Thyroid gland (tissue), 4 donors: ENCODE results near the gene PIP4K2B. TPM values are rescaled to one million over a fixed set of nuclear protein-coding genes. Genes with fewer than 3 reads are reported as not detected.

Experiments
- DNase-seq, 2 donors: peaks; one replicate each; pipeline ENCODE4 v3.0.0-alpha.2; 2019
- H3K27ac ChIP-seq, 3 donors: fragments of 200-600 bp; sonication (generic); 1 replicate in 2 of 3; 2 replicates in 1 of 3; pipeline ENCODE4 v1.5.1; 2016 to 2019; ENCODE audit warnings: mild to moderate bottlenecking in 1 of 3, moderate library complexity in 1 of 3
- H3K27me3 ChIP-seq: fragments of 200-600 bp; sonication (generic); one replicate; pipeline ENCODE4 v1.5.1; 2019
- H3K36me3 ChIP-seq, 2 donors: fragments of 200-600 bp; sonication (generic); one replicate each; pipeline ENCODE4 v1.5.1; 2016 to 2019
- H3K4me1 ChIP-seq, 2 donors: fragments of 200-600 bp; sonication (generic); one replicate each; pipeline ENCODE4 v1.5.1; 2017 to 2019
- H3K4me3 ChIP-seq, 3 donors: fragments of 200-600 bp; sonication (generic); replicated peaks in 1 of 3; 1 replicate in 2 of 3; 2 replicates in 1 of 3; pipeline ENCODE4 v1.5.1; 2016; ENCODE audit warnings: mild to moderate bottlenecking in 1 of 3
- H3K9me3 ChIP-seq: fragments of 200-600 bp; sonication (generic); one replicate; pipeline ENCODE4 v1.5.1; 2017
- POLR2A ChIP-seq, 2 donors: fragments of 450-650 bp; IDR thresholded peaks; one replicate each; pipeline ENCODE4 v1.6.1; 2017; ENCODE audit warnings: antibody characterized with exemption in 2 of 2, mild to moderate bottlenecking in 2 of 2, moderate library complexity in 1 of 2
- WGBS, 2 donors: methylation state at CpG; one replicate each; pipeline ENCODE4 v1.1.5; 2017; 5-methylcytosine and 5-hydroxymethylcytosine counted together
- intact Hi-C: fragments of 100-400 bp; cut with DNase I; formaldehyde crosslinking; loops from one replicate; pipeline ENCODE4 v1.15.1; 2023
- total RNA-seq, 4 donors: library from RNA; depleted of rRNA; stranded (reverse); fragments of >200 nt; gene quantifications; one replicate each; pipeline ENCODE4 v1.2.3, GENCODE V29; 2016
- TF ChIP-seq, protein P1 (sequence below), 6 experiments: fragments of 200-600 bp in 3 of 6; fragments of 450-650 bp in 3 of 6; sonication (generic) in 3 of 6; IDR thresholded peaks; one replicate each; pipeline ENCODE4 v1.5.1; 2016 to 2019; ENCODE audit warnings: antibody characterized with exemption in 6 of 6, mild to moderate bottlenecking in 2 of 6, inconsistent platforms in 1 of 6, moderate library complexity in 1 of 6

Gene PIP4K2B
- total RNA-seq, 4 donors from 2014 or later = 40.8 to 48.6 (median 43.8) TPM

GRCh38 chr17:38741921-38742410 lies 57.4 kb downstream of the PIP4K2B start:
- Histone ChIP-seq H3K36me3 (peaks cover 6 to 14% of the 10 kb centered on the region in 2 donors), H3K4me1 (peaks cover 35 to 52% of the 10 kb centered on the region in 2 donors), H3K27me3 (no peaks in the 10 kb centered on the region), H3K27ac (peak overlapping the region; percentile 8 to 57 (median 49)), H3K4me3 (peak overlapping the region in 1 of 3 donors; percentile 0), H3K9me3 (no peaks in the 10 kb centered on the region)
- peak; percentile 75 to 76 for DNase-seq
- TF ChIP-seq, protein P1, sequence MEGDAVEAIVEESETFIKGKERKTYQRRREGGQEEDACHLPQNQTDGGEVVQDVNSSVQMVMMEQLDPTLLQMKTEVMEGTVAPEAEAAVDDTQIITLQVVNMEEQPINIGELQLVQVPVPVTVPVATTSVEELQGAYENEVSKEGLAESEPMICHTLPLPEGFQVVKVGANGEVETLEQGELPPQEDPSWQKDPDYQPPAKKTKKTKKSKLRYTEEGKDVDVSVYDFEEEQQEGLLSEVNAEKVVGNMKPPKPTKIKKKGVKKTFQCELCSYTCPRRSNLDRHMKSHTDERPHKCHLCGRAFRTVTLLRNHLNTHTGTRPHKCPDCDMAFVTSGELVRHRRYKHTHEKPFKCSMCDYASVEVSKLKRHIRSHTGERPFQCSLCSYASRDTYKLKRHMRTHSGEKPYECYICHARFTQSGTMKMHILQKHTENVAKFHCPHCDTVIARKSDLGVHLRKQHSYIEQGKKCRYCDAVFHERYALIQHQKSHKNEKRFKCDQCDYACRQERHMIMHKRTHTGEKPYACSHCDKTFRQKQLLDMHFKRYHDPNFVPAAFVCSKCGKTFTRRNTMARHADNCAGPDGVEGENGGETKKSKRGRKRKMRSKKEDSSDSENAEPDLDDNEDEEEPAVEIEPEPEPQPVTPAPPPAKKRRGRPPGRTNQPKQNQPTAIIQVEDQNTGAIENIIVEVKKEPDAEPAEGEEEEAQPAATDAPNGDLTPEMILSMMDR (IDR thresholded peaks at IDR 0.05) = no peak
- no peak for TF ChIP-seq POLR2A (IDR thresholded peaks at IDR 0.05)
- 20 to 23% methylated on average over 4 to 7 of the region's 7 CpGs for WGBS, 2 donors
- intact Hi-C loops = no loop called here

GRCh38 chr17:38741461-38741860 lies 57.9 kb downstream of the PIP4K2B start:
- H3K9me3 ChIP-seq = no peaks in the 10 kb centered on the region
- 72 to 86% methylated on average over 4 to 5 of the region's 5 CpGs for WGBS, 2 donors
- TF ChIP-seq, protein P1 (IDR thresholded peaks at IDR 0.05) = no peak
- no peak for TF ChIP-seq POLR2A (IDR thresholded peaks at IDR 0.05)
- peaks cover 30 to 47% of the 10 kb centered on the region in 2 donors for H3K4me1 ChIP-seq
- H3K36me3 ChIP-seq = peaks cover 6 to 14% of the 10 kb centered on the region in 2 donors
- intact Hi-C loops = no loop called here
- H3K27me3 ChIP-seq = no peaks in the 10 kb centered on the region
- DNase-seq = no peak
- H3K4me3 ChIP-seq = no peak overlapping the region
- H3K27ac ChIP-seq = peak overlapping the region; percentile 3 to 57 (median 8)

DNA sequence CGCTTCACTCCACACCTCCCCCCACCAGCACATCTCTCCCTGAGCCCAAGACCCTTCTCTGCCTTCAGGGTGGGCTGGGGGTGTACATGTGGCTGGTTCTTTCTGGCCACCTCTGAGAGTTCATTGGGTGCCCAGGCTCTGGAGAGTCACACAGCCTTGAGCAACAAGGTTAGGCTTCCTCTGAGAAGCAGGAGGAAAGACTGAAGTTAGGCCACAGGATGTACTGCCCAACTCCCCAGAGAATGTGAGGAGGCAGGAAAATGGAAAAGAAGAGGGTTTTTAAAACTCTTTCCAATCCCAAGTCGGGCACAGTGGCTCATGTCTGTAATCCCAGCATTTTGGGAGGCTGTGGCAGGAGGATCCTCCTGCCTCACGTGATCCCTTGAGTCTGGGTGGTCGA lies 58.5 kb downstream of the PIP4K2B start:
- intact Hi-C loops = no loop called here
- WGBS, 2 donors = 65 to 71% methylated on average over 4 of the region's 4 CpGs
- peaks cover 8 to 14% of the 10 kb centered on the region in 2 donors for H3K36me3 ChIP-seq

DNA sequence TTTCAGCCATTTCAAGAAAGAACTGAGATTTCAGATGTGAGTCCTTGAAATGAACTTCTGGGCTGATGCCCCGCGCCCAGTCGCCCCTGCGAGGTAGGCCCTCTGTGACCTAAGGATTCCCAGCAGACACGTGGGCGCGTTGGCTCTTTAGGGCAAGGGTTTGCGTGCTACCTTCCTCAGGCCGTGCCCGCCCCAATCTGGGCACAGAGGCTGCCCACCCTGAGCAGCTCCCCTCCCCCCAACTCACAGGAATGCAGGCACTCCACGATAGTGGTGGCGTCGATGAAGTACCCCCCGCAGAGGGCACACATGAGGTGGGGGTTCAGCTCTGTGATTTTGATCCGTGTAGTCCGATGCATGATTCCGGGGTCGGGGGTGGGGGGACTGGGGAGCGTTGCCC lies 59.3 kb downstream of the PIP4K2B start:
- Histone ChIP-seq H3K4me1 (peaks cover 26 to 43% of the 10 kb centered on the region in 2 donors), H3K9me3 (no peaks in the 10 kb centered on the region), H3K36me3 (peaks cover 8 to 14% of the 10 kb centered on the region in 2 donors), H3K27me3 (no peaks in the 10 kb centered on the region), H3K27ac (no peak overlapping the region), H3K4me3 (no peak overlapping the region)
- no peak for DNase-seq
- intact Hi-C loops = no loop called here
- TF ChIP-seq POLR2A (IDR thresholded peaks at IDR 0.05) = no peak
- TF ChIP-seq, protein P1 (IDR thresholded peaks at IDR 0.05) = no peak
- WGBS, 2 donors = 84 to 86% methylated on average over 11 to 19 of the region's 19 CpGs

More for the DNA sequence above, 58.5 kb downstream of the PIP4K2B start:
- TF ChIP-seq POLR2A (IDR thresholded peaks at IDR 0.05) = no peak
- TF ChIP-seq, protein P1 (IDR thresholded peaks at IDR 0.05) = no peak
- no peaks in the 10 kb centered on the region for H3K27me3 ChIP-seq
- peaks cover 23 to 40% of the 10 kb centered on the region in 2 donors for H3K4me1 ChIP-seq
- DNase-seq = no peak
- H3K9me3 ChIP-seq = no peaks in the 10 kb centered on the region
- peak overlapping the region in 1 of 3 donors; percentile 8 for H3K27ac ChIP-seq
- H3K4me3 ChIP-seq = no peak overlapping the region

DNA sequence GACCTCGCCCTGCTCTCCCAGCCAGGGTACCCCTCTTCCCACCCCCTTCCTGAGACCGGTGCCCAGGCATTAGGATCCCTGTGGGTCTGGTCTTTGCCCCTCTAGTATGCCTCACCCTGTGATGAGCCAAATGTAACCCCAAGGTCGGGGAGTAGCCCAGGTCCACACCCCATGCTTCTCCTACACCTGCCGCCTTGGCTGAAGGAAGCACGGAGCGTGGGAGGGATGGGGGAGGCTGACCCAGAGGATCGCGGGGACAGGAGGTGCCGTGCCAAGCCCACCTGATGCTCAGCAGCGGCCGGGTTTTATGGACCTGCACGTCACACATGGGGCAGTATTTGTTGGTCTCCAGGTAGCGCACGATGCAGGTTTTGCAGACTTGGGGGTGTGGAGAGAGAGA lies 60.1 kb downstream of the PIP4K2B start:
- Histone ChIP-seq H3K27ac (no peak overlapping the region), H3K36me3 (peaks cover 8 to 14% of the 10 kb centered on the region in 2 donors), H3K9me3 (no peaks in the 10 kb centered on the region), H3K27me3 (no peaks in the 10 kb centered on the region), H3K4me1 (peaks cover 26 to 45% of the 10 kb centered on the region in 2 donors), H3K4me3 (no peak overlapping the region)
- TF ChIP-seq POLR2A (IDR thresholded peaks at IDR 0.05) = no peak
- TF ChIP-seq, protein P1 (IDR thresholded peaks at IDR 0.05) = no peak
- no peak for DNase-seq
- intact Hi-C loops = loop anchor here (5.0 to 10.0 kb wide), 2 partner anchors 37 to 135 kb away; partner anchors contain the start of gene SRCIN1
- WGBS, 2 donors = 90 to 94% methylated on average over 13 to 14 of the region's 14 CpGs
